Astrocyte of the cerebellum (primary cell): Measurements from ENCODE around the gene CTNNBIP1.

Source experiments
- DNase-seq: peaks from one replicate; pipeline ENCODE4 v3.0.0-alpha.2; 2011; ENCODE audit warnings: low read depth
- H3K4me3 ChIP-seq: 2 replicates; pipeline ENCODE4 v1.5.1; 2011; ENCODE audit warnings: mild to moderate bottlenecking, low read depth, low read length, moderate library complexity
- in situ Hi-C: cut with HindIII; loops from 2 replicates; pipeline ENCODE4 v1.10.0; 2017; ENCODE audit warnings: low sequenced_read_pairs
- TF ChIP-seq, protein P1 (sequence below): IDR thresholded peaks from 2 replicates; pipeline ENCODE4 v1.5.1; 2012; ENCODE audit warnings: low read length, low read depth, moderate library complexity, mild to moderate bottlenecking; ENCODE audit errors: missing control alignments

The CTNNBIP1 gene, protein sequence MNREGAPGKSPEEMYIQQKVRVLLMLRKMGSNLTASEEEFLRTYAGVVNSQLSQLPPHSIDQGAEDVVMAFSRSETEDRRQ

DNA sequence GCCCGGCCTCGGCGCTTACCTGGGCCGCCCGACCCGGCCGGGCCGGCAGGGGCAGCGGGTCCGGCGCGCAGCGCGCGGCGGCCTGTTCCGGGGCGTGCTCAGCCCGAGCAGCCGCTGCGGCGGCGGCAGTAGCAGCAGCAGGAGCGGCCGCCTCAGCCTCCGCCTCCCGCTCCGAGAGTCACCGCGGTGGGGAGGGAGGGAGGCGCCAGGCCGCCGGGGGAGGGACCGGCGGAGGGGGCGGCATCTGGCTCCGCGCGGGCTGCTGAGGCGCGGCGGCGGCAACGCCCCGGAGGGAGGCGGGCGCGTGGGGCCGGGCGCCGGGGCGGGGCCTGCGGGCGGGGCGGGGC is at the start of gene CTNNBIP1:
Gene CTNNBIP1, minus strand, starts transcription at position 194 of the 347 bp plus-strand sequence. CDS start 38,205 bp downstream, outside the sequence.
- in situ Hi-C loops = no loop called here
- DNase-seq = no peak
- peak within 1 kb of the TSS; percentile 64 for H3K4me3 ChIP-seq
- TF ChIP-seq, protein P1, sequence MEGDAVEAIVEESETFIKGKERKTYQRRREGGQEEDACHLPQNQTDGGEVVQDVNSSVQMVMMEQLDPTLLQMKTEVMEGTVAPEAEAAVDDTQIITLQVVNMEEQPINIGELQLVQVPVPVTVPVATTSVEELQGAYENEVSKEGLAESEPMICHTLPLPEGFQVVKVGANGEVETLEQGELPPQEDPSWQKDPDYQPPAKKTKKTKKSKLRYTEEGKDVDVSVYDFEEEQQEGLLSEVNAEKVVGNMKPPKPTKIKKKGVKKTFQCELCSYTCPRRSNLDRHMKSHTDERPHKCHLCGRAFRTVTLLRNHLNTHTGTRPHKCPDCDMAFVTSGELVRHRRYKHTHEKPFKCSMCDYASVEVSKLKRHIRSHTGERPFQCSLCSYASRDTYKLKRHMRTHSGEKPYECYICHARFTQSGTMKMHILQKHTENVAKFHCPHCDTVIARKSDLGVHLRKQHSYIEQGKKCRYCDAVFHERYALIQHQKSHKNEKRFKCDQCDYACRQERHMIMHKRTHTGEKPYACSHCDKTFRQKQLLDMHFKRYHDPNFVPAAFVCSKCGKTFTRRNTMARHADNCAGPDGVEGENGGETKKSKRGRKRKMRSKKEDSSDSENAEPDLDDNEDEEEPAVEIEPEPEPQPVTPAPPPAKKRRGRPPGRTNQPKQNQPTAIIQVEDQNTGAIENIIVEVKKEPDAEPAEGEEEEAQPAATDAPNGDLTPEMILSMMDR = no peak

DNA sequence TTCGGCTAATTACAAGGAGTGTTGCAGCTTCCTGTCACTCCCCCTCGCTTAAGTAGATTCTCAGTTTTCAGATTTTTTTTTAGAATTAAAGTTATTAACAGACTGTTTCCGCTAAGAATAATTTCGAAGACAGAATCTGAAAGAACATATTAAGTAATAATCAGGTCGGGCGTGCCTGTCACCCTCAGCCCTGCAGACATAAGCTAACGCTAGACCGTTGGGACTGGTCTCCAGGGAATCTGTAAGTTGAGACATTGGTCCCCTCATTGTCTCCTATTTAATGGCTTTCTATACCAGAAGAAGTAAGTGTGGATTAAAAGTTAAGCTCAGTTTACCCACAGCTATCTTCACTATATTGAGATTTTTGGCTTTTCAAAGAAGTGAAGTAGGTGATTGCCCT is 47.7 kb upstream of the CTNNBIP1 start:
- in situ Hi-C loops = no loop called here

DNA sequence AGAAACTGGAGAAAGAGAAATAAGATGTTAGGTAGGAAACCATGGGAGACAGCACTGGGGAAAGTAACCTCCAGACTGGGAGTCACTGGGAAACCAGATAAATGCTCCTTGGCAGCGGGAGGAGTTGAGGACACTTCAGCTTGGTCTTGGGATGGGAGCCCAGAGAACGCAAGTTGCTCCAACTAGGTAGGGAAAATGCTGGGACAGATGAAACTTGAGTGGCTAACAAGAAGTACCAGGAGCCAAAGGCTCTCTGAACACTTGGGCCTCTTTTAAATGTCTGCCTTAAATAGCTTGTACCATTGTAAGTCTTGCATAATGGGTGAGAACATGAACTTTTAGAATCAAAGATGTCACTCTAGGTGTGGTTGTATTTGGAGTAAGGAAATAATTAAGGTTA is 36.2 kb upstream of the CTNNBIP1 start:
- in situ Hi-C loops = no loop called here
- DNase-seq = no peak
- H3K4me3 ChIP-seq = no peak overlapping the region
- TF ChIP-seq, protein P1 = no peak

More for the DNA sequence above, 47.7 kb upstream of the CTNNBIP1 start:
- no peak overlapping the region for H3K4me3 ChIP-seq
- DNase-seq = no peak
- TF ChIP-seq, protein P1 = no peak

DNA sequence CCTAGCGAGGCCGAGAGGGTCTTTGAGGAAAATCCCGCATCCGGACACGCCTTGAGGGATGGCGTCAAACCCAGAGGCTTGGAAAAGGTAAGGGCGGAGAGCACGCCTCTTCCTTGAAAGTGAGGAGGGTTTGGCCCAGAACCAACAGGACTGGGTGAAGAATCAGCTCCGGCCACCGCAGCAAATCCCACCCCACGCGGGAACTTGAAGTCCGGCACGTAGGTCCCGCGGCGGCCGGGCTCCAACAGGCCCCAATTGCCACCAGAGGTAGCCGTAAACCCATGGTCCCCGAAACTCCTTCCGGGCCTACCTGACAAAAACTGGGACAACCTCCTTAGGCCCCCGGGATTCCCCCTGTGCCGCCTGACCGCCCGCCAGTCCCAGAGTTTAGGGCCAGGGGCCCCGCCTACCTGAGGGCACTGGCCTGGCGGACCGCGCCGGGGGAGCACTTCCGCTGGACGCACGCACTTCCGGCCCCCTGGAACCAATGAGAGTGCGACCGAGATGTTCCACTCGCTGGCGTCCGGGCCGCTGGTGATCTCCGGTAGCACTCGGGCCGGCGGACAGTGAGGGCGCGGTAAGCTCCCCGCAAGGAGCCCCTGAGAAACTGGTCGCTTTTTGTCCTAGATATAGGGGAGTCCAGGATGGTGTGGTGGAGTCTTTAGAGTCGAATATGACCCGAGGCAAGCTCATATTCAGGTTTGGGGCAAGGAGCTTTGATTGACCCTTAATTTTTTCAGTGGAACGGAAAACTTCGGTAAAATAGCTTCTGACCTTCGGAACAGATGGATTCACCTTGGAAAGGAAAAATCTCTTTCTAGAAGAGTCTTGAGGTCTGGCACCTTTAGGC is 33.1 kb upstream of the CTNNBIP1 start, which contains the start of the genes LZIC and NMNAT1:
Gene LZIC, minus strand, starts transcription at position 453 of the 850 bp plus-strand sequence. CDS start 6,772 bp downstream, outside the sequence.
Gene NMNAT1, plus strand, starts transcription at position 537 of the 850 bp plus-strand sequence. CDS start 28,599 bp downstream, outside the sequence.
- peak within 1 kb of the TSS; percentile 67 for H3K4me3 ChIP-seq
- DNase-seq = peak; percentile 87
- TF ChIP-seq, protein P1 = no peak
- in situ Hi-C loops = no loop called here

DNA sequence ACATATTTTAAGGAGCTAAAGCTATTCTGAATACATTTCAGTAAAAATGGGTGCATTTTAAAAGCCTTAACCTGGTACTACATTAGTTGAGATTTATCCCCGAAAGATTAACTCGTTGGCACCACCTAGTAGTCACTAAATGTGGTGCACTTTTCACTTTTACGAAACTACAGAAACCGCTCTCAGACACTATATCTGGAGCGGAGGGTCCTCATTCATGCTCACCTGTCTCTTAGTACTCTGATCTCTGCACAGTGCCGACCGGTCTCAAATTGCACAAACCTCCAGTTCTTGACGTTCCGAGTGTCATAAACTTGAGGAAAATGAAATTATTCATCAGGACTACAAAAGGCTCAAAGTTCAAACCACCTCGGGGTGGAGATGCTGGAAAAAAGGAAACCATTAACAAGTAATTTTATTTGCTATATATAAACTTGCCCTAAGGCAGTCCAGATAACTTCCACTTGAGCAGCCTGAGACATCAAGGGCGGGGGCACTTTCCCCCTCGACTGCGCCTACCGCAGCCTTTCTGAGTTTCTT is 32.4 kb upstream of the CTNNBIP1 start:
- TF ChIP-seq, protein P1 = peak; percentile 63
- peak; percentile 46 for DNase-seq
- peak overlapping the region; percentile 67 for H3K4me3 ChIP-seq
- in situ Hi-C loops = no loop called here

DNA sequence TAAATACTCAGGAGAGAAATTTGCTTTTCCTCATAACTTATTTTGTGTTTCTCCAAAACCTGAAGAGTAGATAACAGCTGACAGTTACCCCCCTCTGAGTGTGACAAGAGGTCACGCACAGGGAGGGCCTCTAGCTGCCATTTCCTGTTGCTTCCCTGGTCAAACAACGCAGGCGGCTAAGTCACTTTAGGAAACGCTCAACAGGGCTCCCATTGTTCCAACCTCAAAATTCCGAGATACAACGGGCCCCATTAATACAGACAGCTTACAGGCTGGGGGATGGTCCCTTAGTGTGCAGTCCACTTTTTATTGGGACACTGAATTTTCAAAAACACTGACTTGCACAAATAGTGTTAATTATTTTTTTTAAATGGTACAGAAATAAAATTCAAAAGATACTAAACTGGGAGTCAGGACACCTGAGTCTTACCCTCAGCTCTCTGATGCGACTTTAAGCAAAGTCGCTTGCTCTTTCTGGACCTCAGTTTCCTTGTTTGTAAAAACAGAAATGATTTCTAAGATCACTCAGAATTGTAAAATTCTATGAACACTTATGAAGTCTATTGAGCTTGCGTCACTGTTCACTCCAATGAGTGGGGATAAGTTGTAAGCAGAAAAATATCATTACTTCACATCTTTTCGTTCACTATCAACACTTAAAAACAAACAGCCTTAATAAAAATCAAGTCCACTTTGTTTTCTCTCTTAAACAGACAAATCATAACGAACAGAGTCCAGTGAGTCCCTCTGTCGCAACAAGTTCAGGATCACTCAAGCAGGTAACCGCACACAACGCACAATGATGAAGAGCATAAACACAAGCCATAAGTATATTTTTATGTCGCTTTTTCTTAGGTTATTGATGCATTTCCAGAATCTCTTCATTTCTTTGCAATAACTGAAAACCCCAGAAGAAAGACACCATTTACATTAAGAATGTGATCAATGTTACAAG is 19.6 kb upstream of the CTNNBIP1 start:
- in situ Hi-C loops = no loop called here
- DNase-seq = no peak
- H3K4me3 ChIP-seq = no peak overlapping the region
- TF ChIP-seq, protein P1 = no peak
